MM.1S (cell line): ENCODE measurements around the gene TMTC4.

Source experiments
- DNase-seq: peaks from one replicate; pipeline ENCODE4 v3.0.0-alpha.2; 2015
- H2AFZ ChIP-seq: fragments of 300-600 bp; sonication (generic); 2 replicates; pipeline ENCODE4 v1.6.0; 2016; ENCODE audit warnings: antibody characterized with exemption, low read length
- H3F3A ChIP-seq: fragments of 300-600 bp; sonication (generic); 2 replicates; pipeline ENCODE4 v1.6.1; 2016; ENCODE audit warnings: mild to moderate bottlenecking, antibody characterized with exemption, low read length, moderate library complexity, mixed read lengths; ENCODE audit not compliant: insufficient read depth
- H3K27ac ChIP-seq: fragments of 300-600 bp; sonication (generic); 2 replicates; pipeline ENCODE4 v1.5.1; 2016; ENCODE audit warnings: mild to moderate bottlenecking, low read length
- H3K27me3 ChIP-seq: fragments of 300-600 bp; sonication (generic); replicated peaks from 2 replicates; pipeline ENCODE4 v1.6.0; 2016; ENCODE audit warnings: low read length; ENCODE audit not compliant: insufficient read depth
- H3K36me3 ChIP-seq: fragments of 300-600 bp; sonication (generic); replicated peaks from 2 replicates; pipeline ENCODE4 v1.6.1; 2016; ENCODE audit warnings: mild to moderate bottlenecking, low read length, mixed read lengths; ENCODE audit not compliant: insufficient read depth
- H3K4me1 ChIP-seq: fragments of 300-600 bp; sonication (generic); 2 replicates; pipeline ENCODE4 v1.6.1; 2016; ENCODE audit warnings: low read length, mixed read lengths
- H3K4me2 ChIP-seq: fragments of 300-600 bp; sonication (generic); 2 replicates; pipeline ENCODE4 v1.6.0; 2016; ENCODE audit warnings: low read depth, low read length
- H3K4me3 ChIP-seq: fragments of 300-600 bp; sonication (generic); 2 replicates; pipeline ENCODE4 v1.5.1; 2016; ENCODE audit warnings: low read length, mixed read lengths
- H3K79me2 ChIP-seq: fragments of 300-600 bp; sonication (generic); 2 replicates; pipeline ENCODE4 v1.6.1; 2016; ENCODE audit warnings: mixed run types, low read length, mixed read lengths
- H3K9ac ChIP-seq: fragments of 300-600 bp; sonication (generic); 2 replicates; pipeline ENCODE4 v1.6.1; 2016; ENCODE audit warnings: low read length, mixed read lengths
- H3K9me2 ChIP-seq: fragments of 300-600 bp; sonication (generic); replicated peaks from 2 replicates; pipeline ENCODE4 v1.6.1; 2016; ENCODE audit warnings: mild to moderate bottlenecking, low read length, mixed read lengths; ENCODE audit not compliant: insufficient read depth
- H3K9me3 ChIP-seq: fragments of 300-600 bp; sonication (generic); replicated peaks from 2 replicates; pipeline ENCODE4 v1.6.1; 2016; ENCODE audit warnings: mild to moderate bottlenecking, low read length, mixed read lengths; ENCODE audit not compliant: insufficient read depth
- H4K20me1 ChIP-seq: fragments of 300-600 bp; sonication (generic); 2 replicates; pipeline ENCODE4 v1.6.1; 2016; ENCODE audit warnings: mild to moderate bottlenecking, low read length, moderate library complexity, mixed read lengths; ENCODE audit not compliant: insufficient read depth
- EZH2 ChIP-seq: fragments of 300-600 bp; sonication (generic); optimal IDR thresholded peaks from 2 replicates; pipeline ENCODE3; 2017; ENCODE audit warnings: low read depth, mild to moderate bottlenecking, antibody characterized with exemption, low read length, mixed read lengths
- EZH2phosphoT487 ChIP-seq: fragments of 300-600 bp; sonication (generic); IDR thresholded peaks from 2 replicates; pipeline ENCODE4 v1.6.1; 2018; ENCODE audit warnings: antibody characterized with exemption, low read length
- TF ChIP-seq, protein P1 (sequence below): fragments of 300-600 bp; sonication (generic); IDR thresholded peaks from 2 replicates; pipeline ENCODE4 v1.5.1; 2016; ENCODE audit warnings: antibody characterized with exemption, low read length, mixed read lengths

The TMTC4 gene

GRCh38 chr13:100573121-100573520 lies 101.5 kb downstream of the TMTC4 start:
- Histone ChIP-seq H2AFZ (no peak overlapping the region), H4K20me1 (no peaks in the 10 kb centered on the region), H3K36me3 (no peaks in the 10 kb centered on the region), H3K9me2 (no peaks in the 10 kb centered on the region), H3F3A (peaks cover 4% of the 10 kb centered on the region; the same call in 1 of the 2 replicates), H3K27me3 (no peaks in the 10 kb centered on the region), H3K4me3 (peak overlapping the region; percentile 17; the same call in 1 of the 2 replicates), H3K9me3 (no peaks in the 10 kb centered on the region), H3K4me2 (peak overlapping the region; percentile 55), H3K9ac (no peak overlapping the region), H3K4me1 (peaks cover 22% of the 10 kb centered on the region), H3K27ac (peak overlapping the region; percentile 25; the same call in 1 of the 2 replicates), H3K79me2 (no peaks in the 10 kb centered on the region)
- TF ChIP-seq, protein P1, sequence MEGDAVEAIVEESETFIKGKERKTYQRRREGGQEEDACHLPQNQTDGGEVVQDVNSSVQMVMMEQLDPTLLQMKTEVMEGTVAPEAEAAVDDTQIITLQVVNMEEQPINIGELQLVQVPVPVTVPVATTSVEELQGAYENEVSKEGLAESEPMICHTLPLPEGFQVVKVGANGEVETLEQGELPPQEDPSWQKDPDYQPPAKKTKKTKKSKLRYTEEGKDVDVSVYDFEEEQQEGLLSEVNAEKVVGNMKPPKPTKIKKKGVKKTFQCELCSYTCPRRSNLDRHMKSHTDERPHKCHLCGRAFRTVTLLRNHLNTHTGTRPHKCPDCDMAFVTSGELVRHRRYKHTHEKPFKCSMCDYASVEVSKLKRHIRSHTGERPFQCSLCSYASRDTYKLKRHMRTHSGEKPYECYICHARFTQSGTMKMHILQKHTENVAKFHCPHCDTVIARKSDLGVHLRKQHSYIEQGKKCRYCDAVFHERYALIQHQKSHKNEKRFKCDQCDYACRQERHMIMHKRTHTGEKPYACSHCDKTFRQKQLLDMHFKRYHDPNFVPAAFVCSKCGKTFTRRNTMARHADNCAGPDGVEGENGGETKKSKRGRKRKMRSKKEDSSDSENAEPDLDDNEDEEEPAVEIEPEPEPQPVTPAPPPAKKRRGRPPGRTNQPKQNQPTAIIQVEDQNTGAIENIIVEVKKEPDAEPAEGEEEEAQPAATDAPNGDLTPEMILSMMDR = peak; percentile 88
- TF ChIP-seq EZH2phosphoT487 (no peak), EZH2 (no peak)
- peak; percentile 79 for DNase-seq

DNA sequence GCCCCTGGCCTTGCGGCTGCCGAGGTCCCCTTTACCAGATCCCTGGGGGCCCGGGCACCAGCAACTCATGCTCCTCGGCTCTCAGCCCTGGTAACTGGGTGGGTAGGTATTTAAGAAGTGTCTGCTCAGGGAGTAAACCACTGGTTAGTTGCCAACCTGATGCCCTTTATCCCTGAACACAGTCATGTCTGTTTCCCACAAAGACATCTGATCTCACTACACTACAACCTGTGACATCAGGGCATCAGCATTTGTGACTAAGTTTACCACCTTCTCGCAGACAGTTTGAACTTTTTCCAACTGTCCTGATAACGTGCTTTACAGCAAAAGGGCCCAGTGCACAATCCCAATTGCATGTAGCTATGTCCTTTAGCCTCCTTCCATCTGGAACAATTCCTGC lies 108.1 kb downstream of the TMTC4 start:
- TF ChIP-seq EZH2 (no peak), EZH2phosphoT487 (no peak)
- TF ChIP-seq, protein P1 = no peak
- H3K9me2 ChIP-seq = no peaks in the 10 kb centered on the region
- H3K4me1 ChIP-seq = no peaks in the 10 kb centered on the region
- H3F3A ChIP-seq = no peaks in the 10 kb centered on the region
- no peak for DNase-seq
- no peak overlapping the region for H3K4me2 ChIP-seq
- H3K27ac ChIP-seq = no peak overlapping the region
- H3K9me3 ChIP-seq = no peaks in the 10 kb centered on the region
- H2AFZ ChIP-seq = no peak overlapping the region
- no peaks in the 10 kb centered on the region for H4K20me1 ChIP-seq
- no peaks in the 10 kb centered on the region for H3K36me3 ChIP-seq
- no peak overlapping the region for H3K9ac ChIP-seq
- no peak overlapping the region for H3K4me3 ChIP-seq
- H3K27me3 ChIP-seq = no peaks in the 10 kb centered on the region
- H3K79me2 ChIP-seq = no peaks in the 10 kb centered on the region

DNA sequence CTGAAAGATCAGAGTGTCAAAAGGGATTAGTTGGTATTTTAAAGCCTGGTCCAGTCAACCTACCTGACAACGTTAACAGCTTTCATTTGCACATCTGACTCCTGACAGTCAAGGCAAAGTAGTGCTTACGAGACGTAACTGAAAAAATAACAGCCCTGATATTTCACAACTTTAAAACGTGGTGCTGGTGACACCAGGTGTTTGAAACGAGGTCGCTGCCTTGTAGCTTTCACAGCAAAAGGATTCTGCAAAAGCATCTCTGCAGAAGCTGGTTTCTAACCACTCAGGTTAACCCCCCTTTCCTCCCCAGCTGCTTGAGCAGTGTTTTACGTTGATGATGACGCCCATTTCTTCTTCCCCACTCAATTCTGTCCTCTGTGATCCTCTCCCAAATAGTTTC lies 109.3 kb downstream of the TMTC4 start:
- peak; percentile 53 for DNase-seq
- H2AFZ ChIP-seq = no peak overlapping the region
- H3K27me3 ChIP-seq = no peaks in the 10 kb centered on the region
- H3K4me3 ChIP-seq = no peak overlapping the region
- no peaks in the 10 kb centered on the region for H4K20me1 ChIP-seq
- H3K4me1 ChIP-seq = no peaks in the 10 kb centered on the region
- H3K27ac ChIP-seq = no peak overlapping the region
- no peaks in the 10 kb centered on the region for H3K36me3 ChIP-seq
- no peaks in the 10 kb centered on the region for H3K79me2 ChIP-seq
- no peaks in the 10 kb centered on the region for H3K9me3 ChIP-seq
- no peaks in the 10 kb centered on the region for H3K9me2 ChIP-seq
- no peak for TF ChIP-seq EZH2phosphoT487
- TF ChIP-seq, protein P1 = no peak
- no peaks in the 10 kb centered on the region for H3F3A ChIP-seq
- H3K9ac ChIP-seq = no peak overlapping the region
- H3K4me2 ChIP-seq = no peak overlapping the region
